ENCODE data around the gene SMOC2. TPM values are rescaled to one million over a fixed set of nuclear protein-coding genes. Genes with fewer than 3 reads are reported as not detected.

Gene SMOC2
- total and polyA plus RNA-seq, 2 of the 4 experiments (the other 2 are of a cell fraction), result not detected

DNA sequence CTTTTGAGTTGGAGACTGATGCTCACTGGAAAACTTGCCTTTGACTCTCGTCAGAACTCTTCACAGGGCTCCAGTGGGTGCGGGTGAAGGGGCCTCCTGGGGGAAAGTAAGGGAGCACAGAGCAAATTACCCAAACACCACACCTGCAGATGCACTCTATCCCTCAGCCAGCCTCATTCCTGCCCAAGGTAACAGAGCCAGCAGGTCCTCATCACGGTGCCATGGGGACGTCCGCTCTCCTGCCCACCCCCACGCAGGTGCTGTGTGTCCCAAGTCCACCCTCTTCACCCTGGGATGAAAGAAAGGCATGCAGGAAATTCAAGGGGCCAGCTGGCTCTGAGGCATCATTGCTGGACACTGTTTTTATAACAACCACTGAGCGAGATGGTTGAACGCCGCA lies 269.0 kb downstream of the SMOC2 start:
- Histone ChIP-seq H3K4ac (ENCODE audit: low read depth, low read length) (no peak overlapping the region), H2AFZ (replicated peaks; ENCODE audit: low read length, poor library complexity) (no peak overlapping the region), H3K9me3 (ENCODE audit: control insufficient read depth, insufficient read depth, low read length) (peaks cover 50% of the 10 kb centered on the region), H3K18ac (ENCODE audit: low read depth, low read length) (no peak overlapping the region), H3K14ac (replicated peaks; ENCODE audit: low read depth, low read length) (no peak overlapping the region), H3K27me3 (ENCODE audit: control insufficient read depth, insufficient read depth, low read length) (no peaks in the 10 kb centered on the region), H3K9me1 (ENCODE audit: insufficient read depth, low read length) (no peaks in the 10 kb centered on the region), H4K5ac (ENCODE audit: low read depth, low read length) (no peak overlapping the region), H2BK20ac (ENCODE audit: low read depth, low read length) (no peak overlapping the region), H2BK5ac (ENCODE audit: low read depth, low read length, poor library complexity, severe bottlenecking) (no peak overlapping the region), H4K20me1 (ENCODE audit: insufficient read depth, low read length) (no peaks in the 10 kb centered on the region), H4K8ac (ENCODE audit: low read depth in 2 of 2, low read length in 2 of 2) (no peak overlapping the region), H2AK9ac (replicated peaks; ENCODE audit: low read depth, low read length, poor library complexity) (no peak overlapping the region), H3K4me3 (ENCODE audit: insufficient read depth, low read depth, low read length) (no peak overlapping the region), H2AK5ac (ENCODE audit: low read depth, low read length) (no peak overlapping the region), H3K23ac (ENCODE audit: low read depth, low read length) (no peak overlapping the region), H4K91ac (ENCODE audit: insufficient read depth, low read depth, low read length) (no peak overlapping the region), H3K4me1 (ENCODE audit: control insufficient read depth, insufficient read depth, low read length) (no peaks in the 10 kb centered on the region), H3K9ac (ENCODE audit: low read depth, low read length) (no peak overlapping the region), H3K79me1 (ENCODE audit: low read depth in 1 of 2, low read length in 2 of 2) (no peaks in the 10 kb centered on the region), H3K4me2 (ENCODE audit: low read depth, low read length) (no peak overlapping the region), H3K36me3 (ENCODE audit: control insufficient read depth, insufficient read depth, low read length) (no peaks in the 10 kb centered on the region), H2BK120ac (ENCODE audit: low read depth, low read length) (no peak overlapping the region), H2BK15ac (ENCODE audit: low read depth, low read length) (no peak overlapping the region), H3K56ac (ENCODE audit: extremely low read depth, insufficient read depth, low read length) (no peak overlapping the region), H3K27ac (ENCODE audit: insufficient read depth, low read length) (no peak overlapping the region)
- DNase-seq (no peak), ATAC-seq (ENCODE audit: low read depth) (no peak)
- WGBS, 2 experiments (ENCODE audit: extremely low coverage in 2 of 2, insufficient read length in 1 of 2), result no CpG with 5 or more reads among the region's 9 CpGs
- POLR2A ChIA-PET (ENCODE audit: unreplicated experiment), result no interaction called here
- in situ Hi-C loops (cut with MboI; ENCODE audit: low sequenced_read_pairs) (no loop called here), dilution Hi-C loops (cut with HindIII; ENCODE audit: low sequenced_read_pairs, unreplicated experiment) (no loop called here), intact Hi-C loops (cut with micrococcal nuclease) (no loop called here)
- no TSS peak for BruUV-seq (replicated peaks)
- TF ChIP-seq CEBPB (IDR thresholded peaks at IDR 0.05; ENCODE audit: low read depth, low read length) (no peak), RFX5 (IDR thresholded peaks at IDR 0.05; ENCODE audit: low read depth, low read length) (no peak), FOS (IDR thresholded peaks at IDR 0.05; ENCODE audit: low read depth, low read length) (no peak), MAZ (IDR thresholded peaks at IDR 0.05; ENCODE audit: borderline replicate concordance, low read depth, low read length) (no peak), CHD1 (IDR thresholded peaks at IDR 0.05; ENCODE audit: low read depth, low read length) (no peak), RAD21 (IDR thresholded peaks at IDR 0.05; ENCODE audit: low read length) (no peak), NFE2L2 (IDR thresholded peaks at IDR 0.05; ENCODE audit: low read depth, low read length) (no peak), MAFK (IDR thresholded peaks at IDR 0.05; ENCODE audit: low read depth, low read length) (no peak), POLR2A (IDR thresholded peaks at IDR 0.05; ENCODE audit: low read depth, low read length) (no peak), BHLHE40 (IDR thresholded peaks at IDR 0.05; ENCODE audit: low read depth, low read length) (no peak), SMC3 (IDR thresholded peaks at IDR 0.05; ENCODE audit: low read depth, low read length) (no peak), RCOR1 (IDR thresholded peaks at IDR 0.05; ENCODE audit: insufficient replicate concordance, low read length) (no peak), MXI1 (IDR thresholded peaks at IDR 0.05; ENCODE audit: borderline replicate concordance, low read depth, low read length) (no peak)
- TF ChIP-seq, protein P1, sequence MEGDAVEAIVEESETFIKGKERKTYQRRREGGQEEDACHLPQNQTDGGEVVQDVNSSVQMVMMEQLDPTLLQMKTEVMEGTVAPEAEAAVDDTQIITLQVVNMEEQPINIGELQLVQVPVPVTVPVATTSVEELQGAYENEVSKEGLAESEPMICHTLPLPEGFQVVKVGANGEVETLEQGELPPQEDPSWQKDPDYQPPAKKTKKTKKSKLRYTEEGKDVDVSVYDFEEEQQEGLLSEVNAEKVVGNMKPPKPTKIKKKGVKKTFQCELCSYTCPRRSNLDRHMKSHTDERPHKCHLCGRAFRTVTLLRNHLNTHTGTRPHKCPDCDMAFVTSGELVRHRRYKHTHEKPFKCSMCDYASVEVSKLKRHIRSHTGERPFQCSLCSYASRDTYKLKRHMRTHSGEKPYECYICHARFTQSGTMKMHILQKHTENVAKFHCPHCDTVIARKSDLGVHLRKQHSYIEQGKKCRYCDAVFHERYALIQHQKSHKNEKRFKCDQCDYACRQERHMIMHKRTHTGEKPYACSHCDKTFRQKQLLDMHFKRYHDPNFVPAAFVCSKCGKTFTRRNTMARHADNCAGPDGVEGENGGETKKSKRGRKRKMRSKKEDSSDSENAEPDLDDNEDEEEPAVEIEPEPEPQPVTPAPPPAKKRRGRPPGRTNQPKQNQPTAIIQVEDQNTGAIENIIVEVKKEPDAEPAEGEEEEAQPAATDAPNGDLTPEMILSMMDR (conservative IDR thresholded peaks at IDR 0.05; ENCODE audit: low read depth, low read length), result no peak
- TF ChIP-seq, protein P2, sequence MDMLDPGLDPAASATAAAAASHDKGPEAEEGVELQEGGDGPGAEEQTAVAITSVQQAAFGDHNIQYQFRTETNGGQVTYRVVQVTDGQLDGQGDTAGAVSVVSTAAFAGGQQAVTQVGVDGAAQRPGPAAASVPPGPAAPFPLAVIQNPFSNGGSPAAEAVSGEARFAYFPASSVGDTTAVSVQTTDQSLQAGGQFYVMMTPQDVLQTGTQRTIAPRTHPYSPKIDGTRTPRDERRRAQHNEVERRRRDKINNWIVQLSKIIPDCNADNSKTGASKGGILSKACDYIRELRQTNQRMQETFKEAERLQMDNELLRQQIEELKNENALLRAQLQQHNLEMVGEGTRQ (IDR thresholded peaks at IDR 0.05; ENCODE audit: low read depth, low read length), result no peak
- TF ChIP-seq, protein P3, sequence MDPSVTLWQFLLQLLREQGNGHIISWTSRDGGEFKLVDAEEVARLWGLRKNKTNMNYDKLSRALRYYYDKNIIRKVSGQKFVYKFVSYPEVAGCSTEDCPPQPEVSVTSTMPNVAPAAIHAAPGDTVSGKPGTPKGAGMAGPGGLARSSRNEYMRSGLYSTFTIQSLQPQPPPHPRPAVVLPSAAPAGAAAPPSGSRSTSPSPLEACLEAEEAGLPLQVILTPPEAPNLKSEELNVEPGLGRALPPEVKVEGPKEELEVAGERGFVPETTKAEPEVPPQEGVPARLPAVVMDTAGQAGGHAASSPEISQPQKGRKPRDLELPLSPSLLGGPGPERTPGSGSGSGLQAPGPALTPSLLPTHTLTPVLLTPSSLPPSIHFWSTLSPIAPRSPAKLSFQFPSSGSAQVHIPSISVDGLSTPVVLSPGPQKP (IDR thresholded peaks at IDR 0.05; ENCODE audit: borderline replicate concordance, low read depth, low read length), result no peak
- CTCF ChIA-PET, result no interaction called here

Measured in IMR-90 (cell line).